KG1 (cell line): ENCODE measurements around the gene LGALS9.
"Not testable (repeated sequence)": the region's sequence is repeated elsewhere in the genome, so short reads cannot be mapped to it uniquely, and the experiment has no call there.

Experiments
- DNase-seq: peaks from one replicate; lab custom pipeline; 2025; lab: John Stamatoyannopoulos, UW

Gene LGALS9

DNA sequence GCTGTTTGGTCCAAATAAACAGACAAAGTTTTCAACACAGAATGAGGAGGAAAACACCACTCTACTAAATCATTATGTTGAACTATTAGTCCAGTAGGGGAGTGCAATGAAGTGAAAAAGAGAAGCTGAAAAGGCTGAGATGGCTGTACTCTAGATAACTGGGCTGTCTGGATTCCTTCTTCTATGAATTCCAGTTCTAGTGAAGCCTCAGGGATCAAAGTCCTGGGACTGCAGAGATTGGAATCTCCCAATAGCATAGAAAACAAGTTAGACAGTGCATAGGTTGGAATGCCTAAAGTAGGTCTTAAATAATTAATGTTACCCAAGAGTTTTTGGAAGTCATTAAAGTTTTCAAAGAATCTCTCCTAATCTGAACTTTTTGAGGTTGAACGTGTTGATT, 59.9 kb downstream of the LGALS9 start:
- no peak for DNase-seq

DNA sequence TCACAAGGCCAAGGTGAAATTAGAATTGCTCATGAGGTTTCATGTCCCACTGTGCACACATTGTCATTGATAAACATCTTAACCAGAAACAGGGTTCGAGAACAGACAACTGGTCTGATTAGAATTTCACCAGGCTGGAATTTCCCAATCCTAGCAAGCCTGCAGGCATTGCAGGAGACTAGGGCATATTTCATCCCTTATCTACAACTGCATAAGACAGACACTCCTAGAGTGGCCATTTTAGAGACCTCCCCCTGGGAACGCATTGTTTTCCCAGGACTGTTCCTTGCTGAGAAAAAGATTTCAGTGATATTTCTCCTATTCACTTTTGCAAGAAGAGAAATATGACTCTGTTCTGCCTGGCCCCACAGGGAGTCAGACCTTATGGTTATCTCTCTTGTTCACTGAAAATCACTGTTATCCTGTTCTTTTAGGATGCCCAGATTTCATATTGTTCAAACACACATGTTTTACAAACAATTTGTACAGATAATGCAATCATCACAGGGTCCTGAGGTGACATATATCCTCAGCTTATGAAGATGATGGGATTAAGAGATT, 64.3 kb downstream of the LGALS9 start:
- not testable (repeated sequence) for DNase-seq
